GM12873 (cell line): ENCODE results near the gene GIMAP8.

ENCODE experiments used
- TF ChIP-seq, protein P1 (sequence below): IDR thresholded peaks from 2 replicates; pipeline ENCODE4 v1.5.1; 2012; ENCODE audit warnings: low read depth, mild to moderate bottlenecking, moderate library complexity, low read length, control low read depth; ENCODE audit not compliant: insufficient read depth; ENCODE audit errors: missing control alignments

Gene GIMAP8

DNA sequence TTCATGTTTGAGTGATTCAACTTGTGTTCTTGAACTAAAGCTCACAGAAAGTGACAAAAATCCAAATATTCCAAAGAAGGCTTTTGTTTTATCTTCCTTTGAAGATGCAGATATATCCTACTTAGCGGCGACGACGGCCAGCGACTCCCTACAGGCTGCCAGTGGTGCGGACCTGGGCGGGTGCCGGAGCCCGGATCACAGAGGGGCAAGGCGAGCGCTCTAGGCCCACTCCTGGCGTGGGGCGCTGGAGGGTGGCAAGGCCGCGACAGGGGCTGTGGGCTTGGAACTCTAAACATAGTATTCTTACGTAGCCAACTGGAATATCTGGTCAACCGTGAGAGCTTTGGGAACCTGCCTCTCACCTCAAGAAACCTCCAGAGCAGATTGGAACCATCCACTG, 63.3 kb downstream of the GIMAP8 start:
- TF ChIP-seq, protein P1, sequence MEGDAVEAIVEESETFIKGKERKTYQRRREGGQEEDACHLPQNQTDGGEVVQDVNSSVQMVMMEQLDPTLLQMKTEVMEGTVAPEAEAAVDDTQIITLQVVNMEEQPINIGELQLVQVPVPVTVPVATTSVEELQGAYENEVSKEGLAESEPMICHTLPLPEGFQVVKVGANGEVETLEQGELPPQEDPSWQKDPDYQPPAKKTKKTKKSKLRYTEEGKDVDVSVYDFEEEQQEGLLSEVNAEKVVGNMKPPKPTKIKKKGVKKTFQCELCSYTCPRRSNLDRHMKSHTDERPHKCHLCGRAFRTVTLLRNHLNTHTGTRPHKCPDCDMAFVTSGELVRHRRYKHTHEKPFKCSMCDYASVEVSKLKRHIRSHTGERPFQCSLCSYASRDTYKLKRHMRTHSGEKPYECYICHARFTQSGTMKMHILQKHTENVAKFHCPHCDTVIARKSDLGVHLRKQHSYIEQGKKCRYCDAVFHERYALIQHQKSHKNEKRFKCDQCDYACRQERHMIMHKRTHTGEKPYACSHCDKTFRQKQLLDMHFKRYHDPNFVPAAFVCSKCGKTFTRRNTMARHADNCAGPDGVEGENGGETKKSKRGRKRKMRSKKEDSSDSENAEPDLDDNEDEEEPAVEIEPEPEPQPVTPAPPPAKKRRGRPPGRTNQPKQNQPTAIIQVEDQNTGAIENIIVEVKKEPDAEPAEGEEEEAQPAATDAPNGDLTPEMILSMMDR: no peak

DNA sequence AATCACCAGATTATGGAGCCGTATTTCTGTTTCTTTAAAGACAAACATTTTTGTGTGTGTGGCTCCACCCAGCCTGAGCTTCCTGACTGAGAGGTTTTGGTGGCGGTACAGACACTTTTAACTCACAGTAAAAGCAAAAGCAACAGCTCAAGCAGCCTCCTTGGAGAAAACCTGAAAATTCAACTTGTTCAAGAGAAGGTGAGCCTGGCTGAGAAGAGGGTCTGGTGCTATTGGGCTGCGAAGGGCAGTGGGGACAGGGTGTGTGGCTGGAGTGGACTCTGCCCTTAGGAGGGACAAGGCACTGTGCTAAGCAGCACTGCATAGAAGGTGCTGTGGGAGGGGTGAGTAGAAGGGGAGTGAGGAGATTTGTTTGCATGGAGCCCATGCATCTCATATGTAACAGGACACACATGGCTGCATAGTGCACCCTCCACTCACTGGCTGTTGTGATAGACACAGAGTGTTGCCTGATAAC, 64.4 kb downstream of the GIMAP8 start, which contains the start of gene GIMAP7:
Gene GIMAP7 (plus strand): TSS at position 125 of the 475 bp plus-strand sequence. CDS start 5,103 bp downstream, outside the sequence.
- TF ChIP-seq, protein P1: no peak

- TF ChIP-seq, protein P1: no peak
These were observed 65.1 kb downstream of the GIMAP8 start for GRCh38 chr7:150515248-150516147.

GRCh38 chr7:150516956-150517745, 66.7 kb downstream of the GIMAP8 start:
- TF ChIP-seq, protein P1: no peak

DNA sequence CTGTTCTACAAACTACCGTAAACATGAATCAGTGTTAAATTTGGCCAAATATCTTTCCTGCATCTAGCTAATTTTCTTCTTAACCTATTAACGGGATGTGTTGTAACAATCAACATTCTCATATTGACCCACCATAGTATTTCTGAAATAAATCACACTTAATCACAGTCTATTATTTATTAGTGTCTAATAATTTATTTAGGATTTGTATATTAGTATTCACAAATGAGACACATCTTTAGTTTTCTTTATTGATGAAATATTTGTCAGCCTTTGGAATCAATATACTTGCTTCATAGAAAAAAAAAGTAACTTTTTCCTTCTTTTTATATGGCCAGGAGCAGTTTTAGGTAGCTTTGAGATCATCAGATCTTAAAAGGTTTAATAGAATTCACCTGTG, 68.9 kb downstream of the GIMAP8 start:
- TF ChIP-seq, protein P1: no peak

- TF ChIP-seq, protein P1: no peak
These were observed 69.7 kb downstream of the GIMAP8 start for GRCh38 chr7:150520145-150520544.

DNA sequence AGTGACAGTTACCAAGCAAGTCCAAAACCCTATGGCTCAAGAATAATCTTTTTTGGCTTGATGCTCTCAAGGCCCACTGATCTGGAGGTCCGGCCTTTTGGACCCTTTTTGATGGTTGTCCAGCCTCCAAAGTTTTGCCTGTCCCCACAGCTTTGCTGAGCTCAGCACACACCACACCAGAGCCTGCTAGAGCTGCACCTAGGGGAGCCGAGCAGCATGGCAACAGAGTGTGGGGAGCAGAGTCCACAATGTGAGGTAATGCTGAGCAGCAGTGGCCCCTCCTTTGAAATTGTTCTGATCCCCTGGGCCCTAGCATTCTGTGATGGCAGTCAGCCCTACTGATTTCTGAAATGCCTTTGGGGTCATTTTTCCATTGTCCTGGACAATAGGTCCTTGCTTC, 73.6 kb downstream of the GIMAP8 start:
- TF ChIP-seq, protein P1: no peak
